Stimulated activated naive B cell treated with anti-CD40 and anti-IgM and Interleukin-4, amounts not matched to agents 10 μg/mL and 1 μg/mL and 100 μg/mL, for 72 hours (primary cell): Measurements from ENCODE around the gene CLVS2.
A peak's percentile ranks its signal among the peaks of the same experiment; 100 is the strongest.

ENCODE experiments used
- ATAC-seq, 2 donors: fragments of 150-1000 bp; cut with Tn5 transposase; replicated peaks; 2 replicates each; pipeline ENCODE4 v1.10.0; 2021; ENCODE audit warnings: moderate library complexity in 1 of 2
- DNase-seq: peaks from one replicate; pipeline ENCODE4 v3.0.0; 2021
- H3K27ac Mint-ChIP-seq: one replicate; pipeline ENCODE4 v1.8.0; 2022; ENCODE audit warnings: mild to moderate bottlenecking, mixed read lengths
- H3K27me3 Mint-ChIP-seq, 2 donors: one replicate each; pipeline ENCODE4 v1.8.0; 2022; ENCODE audit warnings: mixed read lengths in 2 of 2
- H3K36me3 Mint-ChIP-seq, 2 donors: one replicate each; pipeline ENCODE4 v1.8.0; 2022; ENCODE audit warnings: mixed read lengths in 2 of 2, mild to moderate bottlenecking in 1 of 2
- H3K4me1 Mint-ChIP-seq, 2 donors: one replicate each; pipeline ENCODE4 v1.8.0; 2022; ENCODE audit warnings: mixed read lengths in 2 of 2, mild to moderate bottlenecking in 1 of 2
- H3K4me3 Mint-ChIP-seq, 2 donors: one replicate each; pipeline ENCODE4 v1.8.0; 2022; ENCODE audit warnings: mild to moderate bottlenecking in 2 of 2, mixed read lengths in 2 of 2, moderate library complexity in 1 of 2
- H3K9me3 Mint-ChIP-seq, 2 donors: one replicate each; pipeline ENCODE4 v1.8.0; 2022; ENCODE audit warnings: mixed read lengths in 2 of 2, mild to moderate bottlenecking in 1 of 2

The CLVS2 gene

GRCh38 chr6:122995921-122996793, at the start of gene CLVS2:
TSS of gene CLVS2 (plus strand) at chr6:122996235. CDS start at chr6:122997778, 1,543 bp downstream.
- H3K27me3 Mint-ChIP-seq: peaks cover 33 to 37% of the 10 kb centered on the region in 2 donors
- no peak within 1 kb of the TSS for H3K27ac Mint-ChIP-seq
- ATAC-seq: peak in 1 of 2 donors; percentile 14
- no peaks in the 10 kb centered on the region for H3K36me3 Mint-ChIP-seq
- H3K9me3 Mint-ChIP-seq: no peaks in the 10 kb centered on the region
- no peak for DNase-seq
- H3K4me1 Mint-ChIP-seq: no peaks in the 10 kb centered on the region
- H3K4me3 Mint-ChIP-seq: no peak within 1 kb of the TSS

DNA sequence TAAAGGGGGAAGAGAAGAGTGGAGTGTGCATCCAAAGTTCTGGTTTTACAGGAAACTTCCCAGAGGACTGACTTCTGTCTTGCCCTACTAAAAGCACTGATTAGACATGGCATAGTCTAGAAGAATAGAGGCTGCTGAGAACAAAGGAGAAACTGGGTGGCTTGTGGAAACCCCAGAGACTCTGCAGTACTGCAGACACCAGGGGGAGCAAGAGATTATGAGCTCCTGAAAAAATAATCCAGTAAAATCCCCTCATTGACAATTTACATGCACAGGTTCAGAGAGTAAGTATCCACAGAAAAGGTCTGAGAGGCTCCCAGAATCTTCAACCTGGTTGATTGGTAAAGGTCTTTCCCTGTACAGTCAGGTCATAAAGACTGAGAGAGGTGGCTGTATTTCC, 48.7 kb upstream of the CLVS2 start:
- H3K27me3 Mint-ChIP-seq: no peaks in the 10 kb centered on the region
- no peak overlapping the region for H3K27ac Mint-ChIP-seq
- no peak for DNase-seq
- no peaks in the 10 kb centered on the region for H3K4me1 Mint-ChIP-seq
- no peak for ATAC-seq
- H3K36me3 Mint-ChIP-seq: no peaks in the 10 kb centered on the region
- no peak overlapping the region for H3K4me3 Mint-ChIP-seq
- H3K9me3 Mint-ChIP-seq: peaks cover 5 to 8% of the 10 kb centered on the region in 2 donors

DNA sequence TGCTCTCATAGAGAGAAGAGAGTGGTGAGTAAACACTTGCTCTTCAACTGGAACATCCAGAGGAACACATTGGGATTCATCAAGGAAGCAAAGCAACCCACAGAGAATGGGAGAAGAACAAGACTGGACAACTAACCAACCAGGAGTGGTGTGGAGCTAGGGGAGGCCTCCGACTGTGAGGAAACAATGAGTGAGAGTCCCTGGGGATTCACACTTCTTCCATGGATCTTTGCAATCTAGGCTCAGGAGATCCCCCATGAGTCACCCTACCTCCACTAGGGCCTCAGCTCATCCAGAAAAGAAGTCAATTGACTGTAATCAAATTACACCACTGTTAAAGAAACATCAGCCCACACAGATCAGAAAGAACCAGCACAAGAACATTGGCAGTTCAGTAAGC, 42.3 kb upstream of the CLVS2 start:
- Mint-ChIP-seq H3K4me1 (no peaks in the 10 kb centered on the region), H3K9me3 (peaks cover 18% of the 10 kb centered on the region in 2 donors), H3K27me3 (no peaks in the 10 kb centered on the region), H3K27ac (no peak overlapping the region), H3K4me3 (no peak overlapping the region), H3K36me3 (no peaks in the 10 kb centered on the region)
- DNase-seq (no peak), ATAC-seq (no peak)

DNA sequence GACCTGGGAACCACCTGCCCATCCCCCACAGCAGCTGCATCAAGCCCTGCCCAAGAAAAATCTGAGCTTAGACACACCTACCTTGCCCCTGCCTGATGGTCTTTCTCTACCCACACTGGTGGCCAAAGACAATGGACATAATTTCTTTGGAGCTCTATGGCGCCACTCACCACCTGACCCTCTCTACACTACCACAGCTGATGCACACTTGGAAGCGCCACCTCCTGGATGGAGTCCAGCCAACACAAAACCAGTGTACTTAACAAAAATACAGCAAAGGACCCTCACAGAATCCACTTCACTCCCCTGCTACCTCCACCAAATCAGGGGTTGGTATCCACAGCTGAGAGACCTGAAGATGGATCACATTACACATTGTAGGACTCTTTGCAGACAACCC, 39.7 kb upstream of the CLVS2 start:
- H3K4me1 Mint-ChIP-seq: no peaks in the 10 kb centered on the region
- H3K36me3 Mint-ChIP-seq: no peaks in the 10 kb centered on the region
- ATAC-seq (no peak), DNase-seq (no peak)
- H3K27me3 Mint-ChIP-seq: no peaks in the 10 kb centered on the region
- H3K27ac Mint-ChIP-seq: no peak overlapping the region
- no peak overlapping the region for H3K4me3 Mint-ChIP-seq
- peaks cover 18 to 22% of the 10 kb centered on the region in 2 donors for H3K9me3 Mint-ChIP-seq

GRCh38 chr6:122962000-122962624, 33.9 kb upstream of the CLVS2 start:
- no peaks in the 10 kb centered on the region for H3K36me3 Mint-ChIP-seq
- DNase-seq (no peak), ATAC-seq (no peak)
- H3K27me3 Mint-ChIP-seq: no peaks in the 10 kb centered on the region
- no peak overlapping the region for H3K4me3 Mint-ChIP-seq
- no peak overlapping the region for H3K27ac Mint-ChIP-seq
- H3K4me1 Mint-ChIP-seq: no peaks in the 10 kb centered on the region
- peaks cover 10 to 14% of the 10 kb centered on the region in 2 donors for H3K9me3 Mint-ChIP-seq

- ATAC-seq (no peak), DNase-seq (no peak)
- Mint-ChIP-seq H3K36me3 (no peaks in the 10 kb centered on the region), H3K27ac (no peak overlapping the region), H3K4me3 (no peak overlapping the region), H3K9me3 (no peaks in the 10 kb centered on the region), H3K4me1 (peaks cover 0 to 3% of the 10 kb centered on the region in 2 donors), H3K27me3 (no peaks in the 10 kb centered on the region)
These were observed 26.0 kb upstream of the CLVS2 start for GRCh38 chr6:122969999-122970533.

- Mint-ChIP-seq H3K9me3 (no peaks in the 10 kb centered on the region), H3K4me1 (peaks cover 0 to 3% of the 10 kb centered on the region in 2 donors), H3K4me3 (no peak overlapping the region), H3K36me3 (no peaks in the 10 kb centered on the region), H3K27me3 (no peaks in the 10 kb centered on the region), H3K27ac (no peak overlapping the region)
- no peak for DNase-seq
- no peak for ATAC-seq
These were observed 18.9 kb upstream of the CLVS2 start for GRCh38 chr6:122977180-122977579.

DNA sequence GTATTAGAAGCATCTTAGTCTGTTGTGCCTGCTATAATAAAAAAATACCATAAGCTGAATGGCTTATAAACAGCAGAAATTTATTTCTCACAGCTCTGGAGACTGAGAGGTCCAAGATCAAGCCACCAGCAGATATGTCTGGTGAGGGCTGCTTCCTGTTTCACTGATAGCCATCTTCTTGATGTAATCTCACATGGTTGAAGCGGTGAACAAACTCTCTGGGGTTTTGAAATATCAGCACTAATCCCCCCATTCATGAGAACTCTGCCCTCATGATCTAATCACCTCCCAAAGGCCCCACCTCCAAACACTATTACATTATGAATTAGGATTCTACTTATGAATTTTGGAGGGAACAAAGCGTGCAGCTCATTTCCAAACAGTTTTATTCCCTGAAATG, 11.6 kb upstream of the CLVS2 start:
- ATAC-seq: no peak
- H3K36me3 Mint-ChIP-seq: no peaks in the 10 kb centered on the region
- H3K27ac Mint-ChIP-seq: no peak overlapping the region
- H3K27me3 Mint-ChIP-seq: no peaks in the 10 kb centered on the region
- DNase-seq: no peak
- H3K4me1 Mint-ChIP-seq: no peaks in the 10 kb centered on the region
- H3K4me3 Mint-ChIP-seq: no peak overlapping the region
- peaks cover 5 to 6% of the 10 kb centered on the region in 2 donors for H3K9me3 Mint-ChIP-seq

- H3K27me3 Mint-ChIP-seq: peaks cover 28 to 37% of the 10 kb centered on the region in 2 donors
These were observed 1.8 kb upstream of the CLVS2 start for GRCh38 chr6:122994256-122994655.

GRCh38 chr6:122996794-122997505, 915 bp downstream of the CLVS2 start:
- no peak for ATAC-seq
- DNase-seq: no peak
- H3K4me1 Mint-ChIP-seq: no peaks in the 10 kb centered on the region
- no peak overlapping the region for H3K4me3 Mint-ChIP-seq
- H3K27ac Mint-ChIP-seq: no peak overlapping the region
- H3K27me3 Mint-ChIP-seq: peaks cover 33 to 37% of the 10 kb centered on the region in 2 donors
- no peaks in the 10 kb centered on the region for H3K9me3 Mint-ChIP-seq
- H3K36me3 Mint-ChIP-seq: no peaks in the 10 kb centered on the region

More at GRCh38 chr6:122994256-122994655, 1.8 kb upstream of the CLVS2 start:
- Mint-ChIP-seq H3K36me3 (no peaks in the 10 kb centered on the region), H3K27ac (no peak overlapping the region), H3K4me3 (no peak overlapping the region), H3K9me3 (peaks cover 0 to under 1% of the 10 kb centered on the region in 2 donors), H3K4me1 (no peaks in the 10 kb centered on the region)
- DNase-seq: no peak
- ATAC-seq: no peak

DNA sequence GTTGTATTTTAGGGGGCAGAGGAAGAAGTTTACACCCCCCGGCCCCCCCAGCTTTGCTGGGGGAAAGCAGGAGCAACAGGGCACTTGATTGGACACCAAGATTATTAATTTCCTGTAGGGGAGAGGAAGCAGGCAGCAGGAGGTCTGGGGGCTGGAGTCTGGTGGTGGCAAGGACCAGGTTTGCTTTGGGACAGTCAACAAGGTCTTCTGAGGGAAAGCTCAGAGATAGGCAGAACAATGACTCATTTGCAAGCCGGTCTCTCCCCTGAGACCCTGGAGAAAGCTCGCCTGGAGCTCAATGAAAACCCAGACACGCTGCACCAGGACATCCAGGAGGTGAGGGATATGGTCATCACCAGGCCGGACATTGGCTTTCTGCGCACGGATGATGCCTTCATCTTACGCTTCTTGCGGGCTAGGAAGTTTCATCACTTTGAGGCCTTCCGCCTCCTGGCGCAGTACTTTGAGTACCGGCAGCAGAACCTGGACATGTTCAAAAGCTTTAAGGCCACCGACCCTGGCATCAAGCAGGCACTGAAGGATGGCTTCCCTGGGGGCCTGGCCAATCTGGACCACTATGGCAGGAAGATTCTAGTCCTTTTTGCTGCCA, 1.6 kb downstream of the CLVS2 start:
- Mint-ChIP-seq H3K4me1 (no peaks in the 10 kb centered on the region), H3K4me3 (no peak overlapping the region), H3K27me3 (peaks cover 33 to 37% of the 10 kb centered on the region in 2 donors), H3K27ac (no peak overlapping the region), H3K9me3 (no peaks in the 10 kb centered on the region), H3K36me3 (no peaks in the 10 kb centered on the region)
- ATAC-seq (no peak), DNase-seq (no peak)

- Mint-ChIP-seq H3K27ac (no peak overlapping the region), H3K9me3 (no peaks in the 10 kb centered on the region), H3K36me3 (no peaks in the 10 kb centered on the region), H3K4me1 (no peaks in the 10 kb centered on the region), H3K27me3 (peaks cover 33 to 37% of the 10 kb centered on the region in 2 donors), H3K4me3 (no peak overlapping the region)
- ATAC-seq: no peak
- DNase-seq: no peak
These were observed 2.5 kb downstream of the CLVS2 start for GRCh38 chr6:122998403-122998975.

GRCh38 chr6:123000244-123000770, 4.3 kb downstream of the CLVS2 start:
- Mint-ChIP-seq H3K9me3 (no peaks in the 10 kb centered on the region), H3K27ac (no peak overlapping the region), H3K4me1 (no peaks in the 10 kb centered on the region), H3K4me3 (no peak overlapping the region), H3K27me3 (peaks cover 28 to 31% of the 10 kb centered on the region in 2 donors), H3K36me3 (no peaks in the 10 kb centered on the region)
- ATAC-seq (no peak), DNase-seq (no peak)
